Stimulated activated CD4-positive, alpha-beta T cell treated with anti-CD3 and anti-CD28 coated beads, TNF-alpha, amount 100 ng/mL, for 1 hour (primary cell): ENCODE measurements around the gene PRSS27.
"Not testable (repeated sequence)": the region's sequence is repeated elsewhere in the genome, so short reads cannot be mapped to it uniquely, and the experiment has no call there.

Source experiments
- DNase-seq, 3 donors: peaks; one replicate each; pipeline ENCODE4 v3.0.0-alpha.2; 2020; ENCODE audit warnings: low read depth in 3 of 3, low spot score in 1 of 3

PRSS27 gene

GRCh38 chr16:2678206-2678965, 41.6 kb downstream of the PRSS27 start:
- not testable (repeated sequence) for DNase-seq

- not testable (repeated sequence) for DNase-seq
Observed at GRCh38 chr16:2676937-2677336, 43.1 kb downstream of the PRSS27 start.

- no peak for DNase-seq
Observed at GRCh38 chr16:2675714-2676113, 44.3 kb downstream of the PRSS27 start.

- no peak for DNase-seq
Observed at GRCh38 chr16:2675021-2675420, 45.0 kb downstream of the PRSS27 start.

GRCh38 chr16:2673066-2673999, 46.7 kb downstream of the PRSS27 start:
- DNase-seq, result peak; percentile 88 to 90 (median 89)

- no peak for DNase-seq
Observed at GRCh38 chr16:2671741-2672140, 48.3 kb downstream of the PRSS27 start.

GRCh38 chr16:2671193-2671592, 48.8 kb downstream of the PRSS27 start:
- not testable (repeated sequence) for DNase-seq

- DNase-seq, result peak in 2 of 3 donors; percentile 26 to 46
Observed at GRCh38 chr16:2670017-2670416, 50.0 kb downstream of the PRSS27 start.

- DNase-seq, result not testable (repeated sequence)
Observed at GRCh38 chr16:2669587-2669986, 50.4 kb downstream of the PRSS27 start.

GRCh38 chr16:2666671-2667070, 53.4 kb downstream of the PRSS27 start:
- not testable (repeated sequence) for DNase-seq

GRCh38 chr16:2664574-2664982, 55.4 kb downstream of the PRSS27 start:
- no peak for DNase-seq

GRCh38 chr16:2663553-2664546, 56.2 kb downstream of the PRSS27 start:
- no peak for DNase-seq
